SK-N-SH treated with all-trans-retinoic acid at 6 μM for 48 hours (cell line): ENCODE data around the gene PRPF4.

Experiments used
- CSDC2 ChIP-seq: fragments of 250-450 bp; sonication (Bioruptor Pico); IDR thresholded peaks from 2 replicates; pipeline ENCODE4 v1.5.0; 2020; ENCODE audit warnings: mild to moderate bottlenecking, moderate library complexity
- GLIS3 ChIP-seq: fragments of 250-450 bp; sonication (Bioruptor Pico); IDR thresholded peaks from 2 replicates; pipeline ENCODE4 v1.5.0; 2020; ENCODE audit warnings: mild to moderate bottlenecking, moderate library complexity
- RARB ChIP-seq: fragments of 250-450 bp; sonication (Bioruptor Pico); IDR thresholded peaks from 2 replicates; pipeline ENCODE4 v1.8.0; 2021; ENCODE audit warnings: mild to moderate bottlenecking, moderate library complexity
- TCF4 ChIP-seq: fragments of 250-450 bp; sonication (Bioruptor Pico); IDR thresholded peaks from 2 replicates; pipeline ENCODE4 v1.8.0; 2021; ENCODE audit warnings: mild to moderate bottlenecking, moderate library complexity, borderline replicate concordance
- ZFP30 ChIP-seq: fragments of 450-650 bp; formaldehyde crosslinking; IDR thresholded peaks from 2 replicates; pipeline ENCODE4 v1.5.0; 2022; ENCODE audit warnings: mild to moderate bottlenecking, moderate library complexity
- ZNF565 ChIP-seq: fragments of 450-650 bp; formaldehyde crosslinking; conservative IDR thresholded peaks from 2 replicates; pipeline ENCODE4 v1.5.0; 2020; ENCODE audit warnings: low read depth, mild to moderate bottlenecking, moderate library complexity
- ZNF70 ChIP-seq: fragments of 450-650 bp; formaldehyde crosslinking; IDR thresholded peaks from 2 replicates; pipeline ENCODE4 v1.5.0; 2020; ENCODE audit warnings: mild to moderate bottlenecking, moderate library complexity
- TF ChIP-seq, protein P1 (sequence below): fragments of 250-450 bp; sonication (Bioruptor Pico); IDR thresholded peaks from 2 replicates; pipeline ENCODE4 v1.5.1; 2020; ENCODE audit warnings: low read depth, mild to moderate bottlenecking, moderate library complexity
- TF ChIP-seq, protein P2 (sequence below): fragments of 250-450 bp; sonication (Bioruptor Pico); IDR thresholded peaks from 2 replicates; pipeline ENCODE4 v1.5.1; 2021; ENCODE audit warnings: mild to moderate bottlenecking, moderate library complexity
- TF ChIP-seq, protein P3 (sequence below): fragments of 250-450 bp; sonication (Bioruptor Pico); IDR thresholded peaks from 2 replicates; pipeline ENCODE4 v1.8.0; 2020; ENCODE audit warnings: mild to moderate bottlenecking, moderate library complexity, borderline replicate concordance

DNA sequence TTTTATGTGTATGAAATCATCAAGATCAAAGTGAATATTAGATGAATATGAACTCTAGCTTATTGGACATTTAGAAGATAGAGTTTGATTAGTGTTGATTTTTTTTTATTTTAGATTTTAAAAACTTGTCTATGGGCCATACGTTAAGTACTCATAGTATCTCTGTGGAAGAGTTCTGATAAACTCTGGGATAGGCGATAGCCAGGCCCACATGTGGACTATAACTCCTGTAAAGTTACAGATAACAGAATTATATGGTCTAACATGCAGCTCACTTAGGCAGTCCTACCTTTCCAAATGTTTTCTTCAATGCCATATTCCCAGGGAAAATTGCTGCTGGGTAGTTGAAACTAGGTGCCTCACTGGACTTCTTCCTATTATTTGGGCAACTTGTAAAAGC, 43.8 kb upstream of the PRPF4 start:
- TF ChIP-seq TCF4 (CRISPR knock-in tag) (no peak), GLIS3 (no peak), ZNF565 (CRISPR knock-in tag) (no peak), ZNF70 (CRISPR knock-in tag) (no peak), CSDC2 (CRISPR knock-in tag) (no peak), RARB (CRISPR knock-in tag) (no peak), ZFP30 (CRISPR knock-in tag) (no peak)
- TF ChIP-seq, protein P1, sequence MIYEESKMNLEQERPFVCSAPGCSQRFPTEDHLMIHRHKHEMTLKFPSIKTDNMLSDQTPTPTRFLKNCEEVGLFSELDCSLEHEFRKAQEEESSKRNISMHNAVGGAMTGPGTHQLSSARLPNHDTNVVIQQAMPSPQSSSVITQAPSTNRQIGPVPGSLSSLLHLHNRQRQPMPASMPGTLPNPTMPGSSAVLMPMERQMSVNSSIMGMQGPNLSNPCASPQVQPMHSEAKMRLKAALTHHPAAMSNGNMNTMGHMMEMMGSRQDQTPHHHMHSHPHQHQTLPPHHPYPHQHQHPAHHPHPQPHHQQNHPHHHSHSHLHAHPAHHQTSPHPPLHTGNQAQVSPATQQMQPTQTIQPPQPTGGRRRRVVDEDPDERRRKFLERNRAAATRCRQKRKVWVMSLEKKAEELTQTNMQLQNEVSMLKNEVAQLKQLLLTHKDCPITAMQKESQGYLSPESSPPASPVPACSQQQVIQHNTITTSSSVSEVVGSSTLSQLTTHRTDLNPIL (CRISPR knock-in tag), result no peak
- TF ChIP-seq, protein P2, sequence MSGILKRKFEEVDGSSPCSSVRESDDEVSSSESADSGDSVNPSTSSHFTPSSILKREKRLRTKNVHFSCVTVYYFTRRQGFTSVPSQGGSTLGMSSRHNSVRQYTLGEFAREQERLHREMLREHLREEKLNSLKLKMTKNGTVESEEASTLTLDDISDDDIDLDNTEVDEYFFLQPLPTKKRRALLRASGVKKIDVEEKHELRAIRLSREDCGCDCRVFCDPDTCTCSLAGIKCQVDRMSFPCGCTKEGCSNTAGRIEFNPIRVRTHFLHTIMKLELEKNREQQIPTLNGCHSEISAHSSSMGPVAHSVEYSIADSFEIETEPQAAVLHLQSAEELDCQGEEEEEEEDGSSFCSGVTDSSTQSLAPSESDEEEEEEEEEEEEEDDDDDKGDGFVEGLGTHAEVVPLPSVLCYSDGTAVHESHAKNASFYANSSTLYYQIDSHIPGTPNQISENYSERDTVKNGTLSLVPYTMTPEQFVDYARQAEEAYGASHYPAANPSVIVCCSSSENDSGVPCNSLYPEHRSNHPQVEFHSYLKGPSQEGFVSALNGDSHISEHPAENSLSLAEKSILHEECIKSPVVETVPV (CRISPR knock-in tag), result no peak
- TF ChIP-seq, protein P3, sequence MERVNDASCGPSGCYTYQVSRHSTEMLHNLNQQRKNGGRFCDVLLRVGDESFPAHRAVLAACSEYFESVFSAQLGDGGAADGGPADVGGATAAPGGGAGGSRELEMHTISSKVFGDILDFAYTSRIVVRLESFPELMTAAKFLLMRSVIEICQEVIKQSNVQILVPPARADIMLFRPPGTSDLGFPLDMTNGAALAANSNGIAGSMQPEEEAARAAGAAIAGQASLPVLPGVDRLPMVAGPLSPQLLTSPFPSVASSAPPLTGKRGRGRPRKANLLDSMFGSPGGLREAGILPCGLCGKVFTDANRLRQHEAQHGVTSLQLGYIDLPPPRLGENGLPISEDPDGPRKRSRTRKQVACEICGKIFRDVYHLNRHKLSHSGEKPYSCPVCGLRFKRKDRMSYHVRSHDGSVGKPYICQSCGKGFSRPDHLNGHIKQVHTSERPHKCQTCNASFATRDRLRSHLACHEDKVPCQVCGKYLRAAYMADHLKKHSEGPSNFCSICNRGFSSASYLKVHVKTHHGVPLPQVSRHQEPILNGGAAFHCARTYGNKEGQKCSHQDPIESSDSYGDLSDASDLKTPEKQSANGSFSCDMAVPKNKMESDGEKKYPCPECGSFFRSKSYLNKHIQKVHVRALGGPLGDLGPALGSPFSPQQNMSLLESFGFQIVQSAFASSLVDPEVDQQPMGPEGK (CRISPR knock-in tag), result no peak
